ENCODE measurements around the gene VAV2.

VAV2 gene

GRCh38 chr9:133794016-133794760, 197.9 kb downstream of the VAV2 start:
- no peak for DNase-seq (ENCODE audit: low read depth)

GRCh38 chr9:133793471-133793870, 198.7 kb downstream of the VAV2 start:
- DNase-seq (ENCODE audit: low read depth), result no peak

GRCh38 chr9:133792721-133793470, 199.2 kb downstream of the VAV2 start:
- peak; percentile 30 for DNase-seq (ENCODE audit: low read depth)

- DNase-seq (ENCODE audit: low read depth), result no peak
These were observed 200.1 kb downstream of the VAV2 start for GRCh38 chr9:133791735-133792649.

- no peak for DNase-seq (ENCODE audit: low read depth)
These were observed 201.1 kb downstream of the VAV2 start for GRCh38 chr9:133791069-133791468.

- DNase-seq (ENCODE audit: low read depth), result no peak
These were observed 202.3 kb downstream of the VAV2 start for GRCh38 chr9:133789778-133790177.

- DNase-seq (ENCODE audit: low read depth), result no peak
These were observed 203.1 kb downstream of the VAV2 start for GRCh38 chr9:133788819-133789717.

- no peak for DNase-seq (ENCODE audit: low read depth)
These were observed 203.9 kb downstream of the VAV2 start for GRCh38 chr9:133788045-133788818.

- no peak for DNase-seq (ENCODE audit: low read depth)
These were observed 204.4 kb downstream of the VAV2 start for GRCh38 chr9:133787754-133788025.

- DNase-seq (ENCODE audit: low read depth), result no peak
These were observed 205.0 kb downstream of the VAV2 start for GRCh38 chr9:133786907-133787753.

- DNase-seq (ENCODE audit: low read depth), result no peak
These were observed 205.8 kb downstream of the VAV2 start for GRCh38 chr9:133786371-133786753.

GRCh38 chr9:133785753-133786370, 206.3 kb downstream of the VAV2 start:
- DNase-seq (ENCODE audit: low read depth), result no peak

- DNase-seq (ENCODE audit: low read depth), result no peak
These were observed 207.2 kb downstream of the VAV2 start for GRCh38 chr9:133784731-133785561.

- no peak for DNase-seq (ENCODE audit: low read depth)
These were observed 208.8 kb downstream of the VAV2 start for GRCh38 chr9:133783331-133783731.

GRCh38 chr9:133782157-133783130, 209.7 kb downstream of the VAV2 start:
- DNase-seq (ENCODE audit: low read depth), result peak; percentile 61

GRCh38 chr9:133781828-133782135, 210.3 kb downstream of the VAV2 start:
- no peak for DNase-seq (ENCODE audit: low read depth)

All from activated T-cell treated with anti-CD3 and anti-CD28 coated beads for 1 hour (primary cell).